HG03520 (cell line): ENCODE data around the gene COL18A1.
"Not testable (repeated sequence)": the region's sequence is repeated elsewhere in the genome, so short reads cannot be mapped to it uniquely, and the experiment has no call there.

Source experiments
- ATAC-seq: cut with Tn5 transposase; IDR thresholded peaks from one replicate; pipeline ENCODE4 v1.9.1; 2021; ENCODE audit warnings: mild to moderate bottlenecking, moderate library complexity; ENCODE audit not compliant: unreplicated experiment

COL18A1 gene

GRCh38 chr21:45501081-45502005 is 96.4 kb downstream of the COL18A1 start:
- not testable (repeated sequence) for ATAC-seq

GRCh38 chr21:45502006-45502345 is 97.0 kb downstream of the COL18A1 start:
- no peak for ATAC-seq

GRCh38 chr21:45502600-45502999 is 97.6 kb downstream of the COL18A1 start:
- ATAC-seq: no peak

- ATAC-seq: not testable (repeated sequence)
Observed at GRCh38 chr21:45503226-45503625, 98.3 kb downstream of the COL18A1 start.

GRCh38 chr21:45504021-45504515 is 99.1 kb downstream of the COL18A1 start:
- ATAC-seq: no peak

- no peak for ATAC-seq
Observed at GRCh38 chr21:45504516-45505415, 99.8 kb downstream of the COL18A1 start.

GRCh38 chr21:45505416-45506021 is 100.6 kb downstream of the COL18A1 start:
- ATAC-seq: no peak

- no peak for ATAC-seq
Observed at GRCh38 chr21:45506241-45506817, 101.4 kb downstream of the COL18A1 start.

- ATAC-seq: no peak
Observed at GRCh38 chr21:45506836-45507522, 102.0 kb downstream of the COL18A1 start.

GRCh38 chr21:45507523-45507875 is 102.5 kb downstream of the COL18A1 start:
- ATAC-seq: no peak

- no peak for ATAC-seq
Observed at GRCh38 chr21:45507888-45508508, 103.0 kb downstream of the COL18A1 start.

- no peak for ATAC-seq
Observed at GRCh38 chr21:45508607-45509565, 103.9 kb downstream of the COL18A1 start.

GRCh38 chr21:45509566-45510465 is 104.9 kb downstream of the COL18A1 start:
- no peak for ATAC-seq

- no peak for ATAC-seq
Observed at GRCh38 chr21:45510466-45510955, 105.5 kb downstream of the COL18A1 start.

GRCh38 chr21:45511007-45511406 is 106.0 kb downstream of the COL18A1 start:
- no peak for ATAC-seq

- ATAC-seq: no peak
Observed at GRCh38 chr21:45511661-45512431, 106.9 kb downstream of the COL18A1 start.

GRCh38 chr21:45512626-45513002 is 107.6 kb downstream of the COL18A1 start:
- no peak for ATAC-seq
